DOHH2 (cell line): ENCODE measurements around the gene CABP1.
"Not testable (repeated sequence)": the region's sequence is repeated elsewhere in the genome, so short reads cannot be mapped to it uniquely, and the experiment has no call there.

Source experiments
- CTCF ChIP-seq: fragments of 200-600 bp; sonication (generic); IDR thresholded peaks from one replicate; pipeline ENCODE4 v1.5.1; 2014; ENCODE audit warnings: antibody characterized with exemption, mild to moderate bottlenecking, low read depth, low read length; ENCODE audit not compliant: poor library complexity, severe bottlenecking
- EZH2phosphoT487 ChIP-seq: fragments of 200-600 bp; sonication (generic); IDR thresholded peaks from 2 replicates; pipeline ENCODE4 v1.6.1; 2017; ENCODE audit warnings: borderline replicate concordance, mild to moderate bottlenecking, antibody characterized with exemption, low read length, moderate library complexity, mixed read lengths

- not testable (repeated sequence) for TF ChIP-seq EZH2phosphoT487, CTCF
Measured at GRCh38 chr12:120611534-120611933, 28.9 kb upstream of the CABP1 start.
